Keratinocyte (primary cell): ENCODE measurements around the gene MAGI1. TPM values are rescaled to one million over a fixed set of nuclear protein-coding genes. Genes with fewer than 3 reads are reported as not detected.

Source experiments
- DNase-seq: peaks from one replicate; pipeline ENCODE4 v3.0.0-alpha.2; 2011; ENCODE audit warnings: low read depth, missing footprints, low spot score
- FAIRE-seq: peaks from 2 replicates; lab custom pipeline; 2011; peaks lifted over from hg19 to GRCh38; lab: Jason Lieb, UNC
- H2AFZ ChIP-seq: 2 replicates; pipeline ENCODE4 v1.6.0; 2012; ENCODE audit warnings: low read length, control low read depth, inconsistent platforms; ENCODE audit not compliant: control insufficient read depth
- H3K27ac ChIP-seq: 2 replicates; pipeline ENCODE4 v1.5.1; 2011; ENCODE audit warnings: low read length; ENCODE audit not compliant: control insufficient read depth, insufficient read depth
- H3K27me3 ChIP-seq: 3 replicates; pipeline ENCODE4 v1.6.0; 2011; ENCODE audit warnings: low read length; ENCODE audit not compliant: control insufficient read depth, insufficient read depth; ENCODE audit errors: extremely low read depth
- H3K36me3 ChIP-seq, 2 experiments: 2 replicates in 1 of 2; 3 replicates in 1 of 2; pipeline ENCODE4 v1.5.1; 2011; ENCODE audit warnings: low read length in 2 of 2, mild to moderate bottlenecking in 1 of 2; ENCODE audit not compliant: control insufficient read depth in 2 of 2, insufficient read depth in 2 of 2; ENCODE audit errors: extremely low read depth in 1 of 2
- H3K4me1 ChIP-seq: 3 replicates; pipeline ENCODE4 v1.5.1; 2011; ENCODE audit warnings: low read length; ENCODE audit not compliant: control insufficient read depth, insufficient read depth; ENCODE audit errors: extremely low read depth
- H3K4me2 ChIP-seq: 3 replicates; pipeline ENCODE4 v1.6.0; 2011; ENCODE audit warnings: low read depth, low read length; ENCODE audit not compliant: control insufficient read depth, insufficient read depth; ENCODE audit errors: extremely low read depth
- H3K4me3 ChIP-seq, 3 experiments: fragments of 200-600 bp in 1 of 3; sonication (generic) in 1 of 3; 2 replicates in 2 of 3; 3 replicates in 1 of 3; pipeline ENCODE4 v1.5.1; 2011 to 2016; ENCODE audit warnings: low read length in 3 of 3, mild to moderate bottlenecking in 3 of 3, control low read depth in 2 of 3, inconsistent platforms in 1 of 3, low read depth in 1 of 3, mixed read lengths in 1 of 3, mixed run types in 1 of 3, moderate library complexity in 1 of 3; ENCODE audit not compliant: control insufficient read depth in 2 of 3, insufficient read depth in 2 of 3; ENCODE audit errors: extremely low read depth in 1 of 3
- H3K79me2 ChIP-seq: 2 replicates; pipeline ENCODE4 v1.6.0; 2012; ENCODE audit warnings: low read length; ENCODE audit not compliant: control insufficient read depth, insufficient read depth
- H3K9ac ChIP-seq: 3 replicates; pipeline ENCODE4 v1.6.0; 2011; ENCODE audit warnings: low read length; ENCODE audit not compliant: control insufficient read depth, insufficient read depth; ENCODE audit errors: extremely low read depth
- H3K9me1 ChIP-seq: 3 replicates; pipeline ENCODE4 v1.6.0; 2011; ENCODE audit warnings: low read length; ENCODE audit not compliant: control insufficient read depth, insufficient read depth; ENCODE audit errors: extremely low read depth
- H3K9me3 ChIP-seq: 2 replicates; pipeline ENCODE4 v1.5.1; 2012; ENCODE audit warnings: low read depth, low read length; ENCODE audit not compliant: control insufficient read depth
- H4K20me1 ChIP-seq: 3 replicates; pipeline ENCODE4 v1.6.0; 2011; ENCODE audit warnings: low read length; ENCODE audit not compliant: control insufficient read depth, insufficient read depth; ENCODE audit errors: extremely low read depth
- CTCF ChIP-seq, 3 experiments: IDR thresholded peaks in 1 of 3; conservative IDR thresholded peaks in 1 of 3; optimal IDR thresholded peaks in 1 of 3; 2 replicates in 2 of 3; 3 replicates in 1 of 3; pipeline versions ENCODE3 to v1.5.1; 2011; ENCODE audit warnings: low read length in 3 of 3, mild to moderate bottlenecking in 3 of 3, moderate library complexity in 2 of 3, control low read depth in 1 of 3, inconsistent platforms in 1 of 3; ENCODE audit not compliant: insufficient read depth in 2 of 3; ENCODE audit errors: extremely low read depth in 1 of 3
- EZH2 ChIP-seq: IDR thresholded peaks from one replicate; pipeline ENCODE4 v1.6.1; 2012; ENCODE audit warnings: inconsistent platforms, mild to moderate bottlenecking, low read length, moderate library complexity
- dilution Hi-C: fragments of 300-500 bp; cut with MboI; formaldehyde crosslinking; loops from one replicate; pipeline ENCODE4 v1.7.0; 2020; ENCODE audit warnings: low sequenced_read_pairs; ENCODE audit not compliant: extremely low pct_ligation_motif_present
- polyA plus RNA-seq, 5 experiments: library from polyadenylated mRNA; depleted of rRNA in 3 of 5; stranded (reverse) in 3 of 5; stranded (forward) in 1 of 5; unstranded in 1 of 5; fragments of >200 nt; gene quantifications; 1 replicate in 1 of 5; 2 replicates in 3 of 5; 3 replicates in 1 of 5; pipeline versions ENCODE4 v1.2.1 to v1.2.3, GENCODE V29; 2011 to 2012; ENCODE audit warnings: missing spikeins in 2 of 5, low read depth in 1 of 5, low replicate concordance in 1 of 5

MAGI1 gene
- polyA plus RNA-seq, 1 donor (not counting 4 experiments of a cell fraction or from before 2014, with no cell fraction given) = 10.9 TPM

GRCh38 chr3:65483480-65483879, 555.2 kb downstream of the MAGI1 start:
- Histone ChIP-seq H3K4me1 (peaks cover 29% of the 10 kb centered on the region), H3K79me2 (no peaks in the 10 kb centered on the region), H3K9me3 (no peaks in the 10 kb centered on the region), H3K27me3 (no peaks in the 10 kb centered on the region), H4K20me1 (peaks cover 4% of the 10 kb centered on the region), H3K4me2 (peak overlapping the region; percentile 58), H3K27ac (no peak overlapping the region), H3K9me1 (peaks cover 4% of the 10 kb centered on the region), H3K36me3 (no peaks in the 10 kb centered on the region), H3K9ac (no peak overlapping the region), H3K4me3 (peak overlapping the region in 1 of 3 experiments; percentile 30), H2AFZ (no peak overlapping the region)
- dilution Hi-C loops = no loop called here
- peak; percentile 94 for FAIRE-seq
- DNase-seq = no peak
- TF ChIP-seq EZH2 (no peak), CTCF (optimal IDR thresholded peaks at IDR 0.05 in 1 of 3, IDR thresholded peaks at IDR 0.05 in 1 of 3, conservative IDR thresholded peaks at IDR 0.05 in 1 of 3; ENCODE audit: extremely low read depth in 1 of 3, insufficient read depth in 2 of 3, low read length in 3 of 3) (no peak)

GRCh38 chr3:65483011-65483410, 555.7 kb downstream of the MAGI1 start:
- peaks cover 4% of the 10 kb centered on the region for H4K20me1 ChIP-seq
- H2AFZ ChIP-seq = no peak overlapping the region
- peaks cover 4% of the 10 kb centered on the region for H3K9me1 ChIP-seq
- H3K9me3 ChIP-seq = no peaks in the 10 kb centered on the region
- H3K79me2 ChIP-seq = no peaks in the 10 kb centered on the region
- H3K4me1 ChIP-seq = peaks cover 29% of the 10 kb centered on the region
- FAIRE-seq (peak; percentile 75), DNase-seq (no peak)
- H3K36me3 ChIP-seq = no peaks in the 10 kb centered on the region
- no peak overlapping the region for H3K27ac ChIP-seq
- no peak for TF ChIP-seq CTCF (optimal IDR thresholded peaks at IDR 0.05 in 1 of 3, IDR thresholded peaks at IDR 0.05 in 1 of 3, conservative IDR thresholded peaks at IDR 0.05 in 1 of 3; ENCODE audit: extremely low read depth in 1 of 3, insufficient read depth in 2 of 3, low read length in 3 of 3)
- TF ChIP-seq EZH2 = no peak
- no peaks in the 10 kb centered on the region for H3K27me3 ChIP-seq
- H3K4me2 ChIP-seq = peak overlapping the region; percentile 58
- dilution Hi-C loops = no loop called here
- H3K4me3 ChIP-seq = peak overlapping the region in 1 of 3 experiments; percentile 30
- no peak overlapping the region for H3K9ac ChIP-seq
